Progenitor cell of endocrine pancreas (in vitro differentiated cells): Measurements from ENCODE around the gene MMS19. TPM values are rescaled to one million over a fixed set of nuclear protein-coding genes. Genes with fewer than 3 reads are reported as not detected.

Source experiments
- DNase-seq: peaks from one replicate; pipeline ENCODE4 v3.0.0; 2021; ENCODE audit warnings: low spot score; ENCODE audit not compliant: unreplicated experiment
- H3K27ac Mint-ChIP-seq: 2 replicates; pipeline ENCODE4 v1.8.0; 2021; ENCODE audit warnings: mild to moderate bottlenecking, moderate library complexity, mixed read lengths
- H3K27me3 Mint-ChIP-seq: 2 replicates; pipeline ENCODE4 v1.8.0; 2021; ENCODE audit warnings: mixed read lengths
- H3K36me3 Mint-ChIP-seq: 2 replicates; pipeline ENCODE4 v1.8.0; 2022; ENCODE audit warnings: mixed read lengths; ENCODE audit not compliant: insufficient read depth
- H3K4me1 Mint-ChIP-seq: 2 replicates; pipeline ENCODE4 v1.8.0; 2021; ENCODE audit warnings: low read depth, mixed read lengths
- H3K4me3 Mint-ChIP-seq: 2 replicates; pipeline ENCODE4 v1.8.0; 2021; ENCODE audit warnings: low read depth, mild to moderate bottlenecking, moderate library complexity, mixed read lengths
- H3K9me3 Mint-ChIP-seq: 2 replicates; pipeline ENCODE4 v1.8.0; 2021; ENCODE audit warnings: low read depth, mixed read lengths
- CTCF ChIP-seq: fragments of 200-600 bp; sonication (generic); IDR thresholded peaks from one replicate; pipeline ENCODE4 v1.5.0; 2021; ENCODE audit warnings: antibody characterized with exemption, mild to moderate bottlenecking; ENCODE audit not compliant: unreplicated experiment
- total RNA-seq: library from RNA; stranded (reverse); gene quantifications from 2 replicates; pipeline ENCODE4 v1.2.1, GENCODE V29; 2021

The MMS19 gene
- total RNA-seq, 1 donor from 2014 or later, result 82.1 TPM

GRCh38 chr10:97506199-97506991, 8.2 kb upstream of the MMS19 start:
- H3K9me3 Mint-ChIP-seq, result no peaks in the 10 kb centered on the region
- H3K36me3 Mint-ChIP-seq, result no peaks in the 10 kb centered on the region
- TF ChIP-seq CTCF, result no peak
- H3K4me1 Mint-ChIP-seq, result peaks cover 8% of the 10 kb centered on the region
- H3K27ac Mint-ChIP-seq, result peak overlapping the region; percentile 68
- DNase-seq, result no peak
- H3K27me3 Mint-ChIP-seq, result peaks cover 7% of the 10 kb centered on the region
- no peak overlapping the region for H3K4me3 Mint-ChIP-seq

GRCh38 chr10:97505152-97505551, 6.9 kb upstream of the MMS19 start:
- DNase-seq, result no peak
- Mint-ChIP-seq H3K27me3 (peaks cover 18% of the 10 kb centered on the region), H3K4me1 (peaks cover 21% of the 10 kb centered on the region), H3K36me3 (no peaks in the 10 kb centered on the region), H3K9me3 (no peaks in the 10 kb centered on the region), H3K27ac (no peak overlapping the region), H3K4me3 (no peak overlapping the region)
- TF ChIP-seq CTCF, result no peak

DNA sequence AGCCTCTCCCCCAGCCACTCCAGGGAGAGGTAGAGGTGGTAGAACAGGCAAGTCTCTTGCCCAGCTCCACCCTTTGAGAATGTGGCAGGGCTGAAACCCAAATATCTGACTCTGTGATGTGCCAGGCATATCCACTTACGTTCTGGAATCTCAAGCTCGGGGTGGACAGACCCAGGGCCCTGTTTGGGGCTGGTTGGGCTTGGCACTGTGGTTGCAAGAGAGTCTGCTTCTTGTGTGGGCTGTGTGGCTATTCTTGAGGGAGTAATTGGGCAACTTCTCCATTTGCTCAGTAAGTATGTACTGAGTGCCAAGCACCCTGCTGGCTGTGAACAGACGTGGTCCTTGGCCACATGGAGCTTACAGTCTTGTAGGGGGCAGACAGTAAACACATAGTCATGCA, 5.2 kb upstream of the MMS19 start:
- no peak overlapping the region for H3K4me3 Mint-ChIP-seq
- no peaks in the 10 kb centered on the region for H3K36me3 Mint-ChIP-seq
- DNase-seq, result no peak
- H3K27ac Mint-ChIP-seq, result no peak overlapping the region
- H3K4me1 Mint-ChIP-seq, result peaks cover 24% of the 10 kb centered on the region
- H3K9me3 Mint-ChIP-seq, result no peaks in the 10 kb centered on the region
- TF ChIP-seq CTCF, result no peak
- H3K27me3 Mint-ChIP-seq, result peaks cover 23% of the 10 kb centered on the region

DNA sequence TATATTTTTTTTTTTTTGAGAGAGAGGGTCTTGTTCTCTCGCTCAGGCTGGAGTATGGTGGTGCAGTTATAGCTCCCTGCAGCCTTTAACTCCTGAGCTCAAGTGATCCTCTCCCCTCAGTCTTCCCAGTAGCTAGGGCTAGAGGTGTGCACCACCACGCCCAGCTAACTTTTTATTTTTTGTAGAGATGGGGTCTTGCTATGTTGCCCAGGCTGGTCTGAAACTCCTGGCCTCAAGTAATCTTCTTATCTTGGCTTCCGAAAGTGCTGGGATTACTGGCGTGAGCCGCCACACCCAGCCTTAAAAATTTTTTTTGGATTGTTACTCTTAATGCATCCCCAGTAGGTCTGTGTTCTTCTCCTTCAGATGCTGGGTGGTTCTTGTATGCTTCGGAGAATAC, 4.7 kb upstream of the MMS19 start:
- Mint-ChIP-seq H3K4me1 (peaks cover 24% of the 10 kb centered on the region), H3K27ac (no peak overlapping the region), H3K27me3 (peaks cover 23% of the 10 kb centered on the region), H3K36me3 (no peaks in the 10 kb centered on the region), H3K9me3 (no peaks in the 10 kb centered on the region), H3K4me3 (no peak overlapping the region)
- TF ChIP-seq CTCF, result no peak
- no peak for DNase-seq

DNA sequence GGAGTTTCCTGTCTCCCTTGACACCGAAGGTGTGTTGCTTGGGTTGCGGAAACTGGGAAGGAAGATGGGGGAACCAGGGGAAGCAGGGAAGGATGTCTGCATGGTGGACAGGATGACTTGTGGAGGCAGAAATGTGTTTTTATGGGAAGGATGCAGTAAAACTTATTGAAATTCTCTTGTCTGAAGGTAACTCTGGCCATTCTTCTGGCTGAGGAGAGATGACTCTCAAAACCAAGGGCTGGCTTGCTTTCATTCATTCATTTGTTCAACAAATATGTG, 2.0 kb upstream of the MMS19 start:
- Mint-ChIP-seq H3K27me3 (peaks cover 23% of the 10 kb centered on the region), H3K27ac (peak overlapping the region; percentile 51), H3K36me3 (no peaks in the 10 kb centered on the region), H3K9me3 (no peaks in the 10 kb centered on the region), H3K4me1 (peaks cover 31% of the 10 kb centered on the region), H3K4me3 (peak overlapping the region; percentile 74)
- no peak for TF ChIP-seq CTCF
- DNase-seq, result no peak
